HL-60/S4 treated with retinoic acid at 250 ng/mL for 4 days and 3 days (cell line): ENCODE data around the gene BCL11A.

Source experiments
- in situ Hi-C: fragments of 300-500 bp; cut with MboI; formaldehyde crosslinking; loops from 2 replicates; pipeline ENCODE4 v1.7.0; 2022; ENCODE audit warnings: low sequenced_read_pairs

BCL11A gene

DNA sequence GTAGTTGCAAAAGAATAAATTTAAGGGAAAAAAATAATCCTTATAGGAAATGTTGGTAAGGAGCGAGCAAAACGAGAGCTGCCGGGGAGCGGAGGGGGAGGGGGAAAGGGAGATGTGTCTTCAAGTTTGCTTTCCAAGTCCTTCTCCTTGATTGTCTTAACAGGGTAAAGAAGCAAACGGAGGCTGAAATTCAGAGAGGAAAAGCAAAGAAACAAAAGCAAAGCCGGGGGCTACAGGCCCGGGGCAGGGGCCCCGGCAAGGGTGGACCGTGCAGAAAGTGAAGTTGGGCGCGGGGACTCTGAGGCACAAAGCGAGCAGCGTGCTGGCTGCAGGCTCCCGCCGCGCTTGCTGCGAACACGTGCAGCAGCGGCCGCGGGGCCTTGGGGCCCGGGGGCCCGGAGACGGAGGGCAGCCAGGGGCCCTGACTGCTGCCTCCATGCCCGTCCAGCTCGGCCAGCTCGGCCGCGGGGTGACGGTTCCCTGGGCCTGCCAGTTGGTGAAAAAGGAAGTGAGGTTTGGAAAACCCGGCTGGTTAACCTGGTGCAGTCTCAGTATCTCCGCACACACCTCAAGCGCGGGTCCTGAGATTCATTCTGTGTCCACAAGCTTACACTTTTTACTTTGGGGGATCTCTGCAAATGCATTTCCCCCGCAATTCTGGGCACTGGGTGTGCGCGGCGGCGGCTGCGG is 4.1 kb downstream of the BCL11A start:
- in situ Hi-C loops, result no loop called here

DNA sequence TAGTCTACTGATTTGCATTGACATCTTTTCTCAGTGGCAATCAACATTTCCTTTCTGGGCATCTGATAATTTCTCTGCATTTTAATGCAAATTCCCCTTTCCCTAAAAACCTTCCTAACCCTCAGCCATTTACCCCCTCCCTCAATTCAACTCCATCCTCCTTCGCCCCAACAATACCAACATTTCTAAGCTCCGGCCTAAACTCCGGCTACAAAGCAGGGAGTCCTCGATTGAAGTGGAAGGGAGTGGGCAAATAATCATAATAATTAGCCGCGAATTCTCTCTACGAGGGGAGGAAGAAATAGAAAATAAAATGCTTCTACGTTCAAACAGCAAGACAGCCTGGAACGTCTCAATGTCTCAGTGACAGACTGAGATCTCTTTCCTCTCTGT is 4.6 kb downstream of the BCL11A start:
- in situ Hi-C loops, result no loop called here

DNA sequence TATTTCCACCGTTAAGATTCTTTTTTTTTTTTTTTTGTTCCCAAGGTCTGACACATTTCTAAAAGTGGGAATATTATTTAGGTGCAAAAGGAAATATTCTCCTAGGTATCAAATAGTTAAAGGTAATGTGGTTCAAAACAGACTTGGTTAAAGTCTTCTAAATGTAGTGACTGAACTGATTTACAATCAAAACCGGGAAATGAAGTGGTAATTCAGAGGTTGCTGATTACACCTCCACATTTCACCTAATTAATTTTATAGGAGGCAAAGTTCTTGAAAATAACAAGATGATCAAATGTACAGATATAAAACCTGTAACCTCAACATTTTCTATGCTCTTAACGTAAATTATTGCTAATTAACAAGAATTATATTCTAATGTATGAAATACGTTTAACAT is 5.1 kb downstream of the BCL11A start:
- in situ Hi-C loops, result no loop called here

DNA sequence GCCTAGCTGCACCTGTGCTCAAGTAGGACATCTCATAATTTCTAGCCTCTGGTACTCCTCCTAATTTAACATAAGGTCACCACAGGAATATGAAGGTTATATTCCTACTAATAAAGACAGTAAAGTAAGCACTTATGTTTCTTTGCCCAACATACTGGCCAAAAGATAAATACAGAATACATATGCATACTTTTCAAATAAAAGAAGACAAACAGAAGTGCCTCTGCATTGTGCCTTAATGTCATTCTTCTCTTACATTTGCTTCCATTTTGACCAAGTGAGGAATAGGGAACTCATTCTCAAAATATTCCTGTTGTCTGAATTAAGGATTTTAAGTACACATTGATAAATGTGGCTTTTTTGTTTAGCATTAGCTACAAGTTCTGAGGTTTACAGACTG is 5.6 kb downstream of the BCL11A start:
- in situ Hi-C loops, result no loop called here

DNA sequence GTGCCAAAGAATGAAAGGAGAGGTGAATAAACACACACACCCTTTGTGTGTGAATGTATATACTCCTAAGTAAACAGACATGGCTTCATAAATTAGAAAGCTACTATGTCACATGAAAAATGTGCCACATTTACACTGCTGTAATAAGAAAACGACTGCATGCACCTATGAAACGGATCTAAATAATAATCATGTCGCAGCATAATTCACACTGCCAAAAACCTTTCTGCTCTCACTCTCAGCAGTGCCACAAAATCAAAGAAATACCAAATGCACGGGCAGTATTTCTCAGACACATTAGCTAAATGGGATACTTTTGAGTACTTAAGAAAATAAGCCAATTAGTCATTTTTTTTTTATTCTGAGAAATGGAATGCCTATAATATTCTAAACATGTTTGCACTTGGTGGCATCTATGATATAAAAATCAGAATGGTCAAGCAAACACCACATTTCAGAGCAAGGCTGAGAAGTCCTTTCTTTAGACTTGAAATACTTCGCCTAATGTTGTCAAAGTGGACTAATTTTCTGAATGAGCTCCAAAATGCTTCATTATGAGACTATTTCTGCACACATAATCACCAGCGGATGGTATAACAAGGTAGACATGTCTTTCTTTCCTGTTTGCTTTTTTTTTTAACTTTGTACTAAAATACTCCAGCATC is 6.6 kb downstream of the BCL11A start:
- in situ Hi-C loops, result no loop called here

DNA sequence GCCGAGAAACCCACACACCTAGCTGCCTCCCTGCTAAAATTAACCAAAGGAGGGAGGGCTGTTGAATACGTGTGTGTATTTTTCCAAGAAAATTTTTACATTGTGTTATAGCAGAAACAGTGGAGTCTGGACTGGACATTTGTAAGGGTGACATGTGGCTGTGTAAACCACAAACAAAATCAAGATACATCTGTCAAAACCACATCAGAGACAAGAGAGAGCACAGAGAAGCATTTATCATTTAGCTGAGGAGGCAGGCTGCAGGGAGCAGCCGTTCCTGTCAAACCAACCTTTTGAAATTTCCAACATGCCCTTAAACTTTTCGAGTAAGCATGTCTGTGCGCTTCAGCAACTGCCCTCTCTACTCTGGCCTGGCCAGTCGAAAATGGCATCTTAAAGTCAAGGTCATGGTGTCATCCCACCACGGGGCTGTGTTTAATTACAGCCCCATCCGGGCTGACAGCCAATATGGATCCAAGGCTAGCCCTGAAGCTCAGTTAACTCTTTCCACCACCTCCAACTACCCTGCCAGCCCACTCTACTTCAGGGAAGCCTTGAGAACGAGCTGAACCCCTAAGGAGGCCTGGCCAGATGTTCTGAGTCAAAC is 8.4 kb downstream of the BCL11A start:
- in situ Hi-C loops, result no loop called here

DNA sequence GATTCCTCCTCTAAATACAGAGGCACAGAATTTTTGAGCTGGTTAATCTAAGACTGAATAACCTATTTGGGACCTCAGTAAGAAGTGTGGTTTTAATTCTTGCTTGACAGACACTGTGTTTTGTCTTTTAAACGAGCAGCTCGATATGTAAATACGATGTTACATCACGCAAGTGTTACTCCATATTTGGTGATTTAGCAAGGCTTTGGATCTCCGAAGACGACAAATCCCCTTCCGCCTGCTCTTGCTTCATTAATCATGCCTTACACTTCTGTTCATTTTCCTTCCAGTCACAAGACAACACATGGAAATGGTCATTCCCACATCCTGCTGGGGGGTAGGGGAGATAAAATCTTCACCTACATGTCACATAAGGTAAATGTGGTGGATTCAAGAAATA is 9.4 kb downstream of the BCL11A start:
- in situ Hi-C loops, result no loop called here

DNA sequence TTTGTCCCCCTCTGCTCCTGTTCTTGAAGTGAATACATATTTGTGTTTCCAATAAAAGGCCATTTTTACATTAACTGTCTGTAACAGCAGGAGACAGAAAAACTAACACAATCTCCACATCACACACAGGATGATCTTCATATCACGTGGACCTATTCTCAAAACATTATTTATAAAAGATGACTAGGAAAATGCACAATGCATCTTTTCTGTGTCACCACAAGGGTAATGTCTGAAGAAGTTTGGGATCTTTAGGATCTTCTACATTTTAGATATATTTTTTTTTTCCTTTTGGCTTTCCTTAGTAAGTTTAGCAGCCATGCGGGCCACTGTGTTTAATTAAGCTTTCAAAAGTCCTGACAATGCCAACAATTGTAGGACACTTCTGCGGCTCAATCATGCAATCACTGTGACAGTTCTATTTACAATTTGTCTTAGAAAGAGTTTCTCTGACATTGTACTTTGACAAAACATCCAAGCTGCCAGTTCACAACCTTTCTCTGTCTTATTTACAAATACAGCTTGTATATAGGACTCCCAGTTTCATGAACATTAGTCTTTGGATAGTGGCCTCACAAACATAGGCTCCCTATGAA is 12.3 kb downstream of the BCL11A start:
- in situ Hi-C loops, result no loop called here

DNA sequence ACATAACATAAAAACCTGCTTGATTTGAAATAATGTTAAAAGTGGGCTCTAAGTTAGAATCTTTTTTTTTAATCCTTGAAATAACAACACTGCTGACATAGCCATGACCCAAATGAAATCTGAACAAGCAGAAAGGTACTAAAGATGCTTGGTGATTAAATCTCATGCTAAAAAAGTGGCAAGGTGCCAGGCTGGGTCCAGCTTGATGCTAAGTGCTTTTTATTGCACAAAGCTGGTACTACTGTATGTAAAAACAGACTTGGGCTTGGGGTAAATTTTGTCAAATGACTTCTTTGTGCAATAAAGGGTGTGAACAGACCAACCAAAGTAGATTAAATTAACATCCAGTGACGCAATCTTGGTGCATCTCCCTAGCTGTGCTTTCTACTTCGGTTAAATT is 13.4 kb downstream of the BCL11A start:
- in situ Hi-C loops, result no loop called here

DNA sequence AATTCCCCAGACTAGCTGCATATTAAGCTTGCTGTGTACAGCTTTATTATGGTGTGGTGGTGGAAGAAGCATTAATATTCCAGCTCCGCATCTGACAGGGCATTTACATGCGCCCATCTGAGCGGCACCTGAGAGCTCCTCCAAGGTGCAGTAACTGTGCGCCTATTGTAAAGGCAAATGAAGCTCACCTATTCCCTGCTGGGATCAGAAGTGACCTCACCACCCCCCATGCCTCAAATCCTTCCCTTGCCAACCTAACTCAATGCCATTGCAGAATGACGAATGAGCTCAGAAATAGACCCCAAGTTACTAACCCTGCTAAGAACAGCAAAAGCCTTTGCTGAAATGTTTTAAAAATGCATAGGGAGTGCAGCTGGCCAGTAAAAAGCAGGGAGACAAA is 14.3 kb downstream of the BCL11A start:
- in situ Hi-C loops, result no loop called here

DNA sequence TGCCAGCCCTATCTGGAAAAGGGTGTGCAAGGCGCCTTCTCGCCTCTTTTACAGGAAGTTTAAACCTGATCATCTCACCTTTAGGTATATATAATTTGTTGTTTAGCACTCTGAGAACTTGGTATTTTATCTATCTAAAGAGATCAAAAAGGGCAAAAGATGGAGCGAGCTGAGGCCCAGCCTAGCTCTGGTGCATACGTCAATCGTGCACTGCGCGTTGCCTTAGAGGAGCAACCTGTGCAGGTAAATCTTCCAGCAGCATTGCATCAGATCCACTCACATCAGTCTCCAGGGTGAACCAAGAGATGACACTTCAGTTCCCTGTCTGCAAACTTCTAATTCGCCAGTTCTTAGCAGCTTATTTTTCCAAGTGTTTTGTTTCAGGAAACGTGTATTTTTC is 15.4 kb downstream of the BCL11A start:
- in situ Hi-C loops, result no loop called here

DNA sequence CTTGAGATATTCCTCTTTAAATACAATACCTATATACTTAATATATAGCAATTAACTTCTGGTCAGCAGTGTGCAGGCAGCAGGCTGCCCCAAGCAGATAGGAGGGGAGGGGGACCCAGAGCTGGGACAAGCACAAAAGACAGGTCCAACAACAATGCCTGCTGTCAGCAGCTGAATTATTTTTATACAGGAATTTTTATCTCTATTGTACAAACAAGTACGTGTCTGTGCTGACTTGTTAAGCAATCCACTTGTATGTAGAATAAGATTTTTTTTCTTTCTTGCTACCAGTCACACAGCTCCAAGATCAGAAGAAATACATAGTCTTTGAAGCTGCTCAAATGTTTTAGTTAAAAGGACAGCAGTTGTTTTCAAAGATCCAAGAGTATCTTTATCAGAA is 16.7 kb downstream of the BCL11A start:
- in situ Hi-C loops, result no loop called here

DNA sequence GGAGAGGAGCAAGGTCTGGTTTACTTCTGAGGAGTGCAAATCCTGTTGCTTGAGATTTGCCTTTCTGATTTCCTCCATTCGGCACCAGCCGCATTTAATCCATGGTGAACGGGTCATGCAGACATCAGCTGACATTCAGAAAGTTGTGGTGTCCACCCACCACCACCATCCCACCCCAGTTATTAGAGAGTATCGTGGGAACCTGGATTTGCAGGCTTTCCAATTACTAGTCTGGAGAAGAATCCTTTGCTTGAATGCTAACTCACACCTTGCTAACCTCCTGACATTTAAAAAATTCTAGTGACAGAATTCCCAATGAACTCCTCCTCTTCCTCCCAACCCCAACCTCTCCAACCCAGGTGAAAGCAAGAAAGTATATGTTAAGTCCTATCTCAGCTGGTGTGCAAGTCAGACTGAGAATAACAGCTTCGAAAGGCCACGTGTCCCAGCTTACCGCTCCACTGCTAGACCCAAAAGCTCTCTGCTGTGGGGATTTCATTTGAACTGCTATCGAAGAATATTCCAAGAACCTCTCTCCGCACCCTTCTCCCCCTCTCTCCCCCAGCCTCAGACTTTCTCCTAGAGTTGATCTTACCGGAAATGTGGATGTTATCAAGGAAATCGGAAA is 17.7 kb downstream of the BCL11A start:
- in situ Hi-C loops, result no loop called here

DNA sequence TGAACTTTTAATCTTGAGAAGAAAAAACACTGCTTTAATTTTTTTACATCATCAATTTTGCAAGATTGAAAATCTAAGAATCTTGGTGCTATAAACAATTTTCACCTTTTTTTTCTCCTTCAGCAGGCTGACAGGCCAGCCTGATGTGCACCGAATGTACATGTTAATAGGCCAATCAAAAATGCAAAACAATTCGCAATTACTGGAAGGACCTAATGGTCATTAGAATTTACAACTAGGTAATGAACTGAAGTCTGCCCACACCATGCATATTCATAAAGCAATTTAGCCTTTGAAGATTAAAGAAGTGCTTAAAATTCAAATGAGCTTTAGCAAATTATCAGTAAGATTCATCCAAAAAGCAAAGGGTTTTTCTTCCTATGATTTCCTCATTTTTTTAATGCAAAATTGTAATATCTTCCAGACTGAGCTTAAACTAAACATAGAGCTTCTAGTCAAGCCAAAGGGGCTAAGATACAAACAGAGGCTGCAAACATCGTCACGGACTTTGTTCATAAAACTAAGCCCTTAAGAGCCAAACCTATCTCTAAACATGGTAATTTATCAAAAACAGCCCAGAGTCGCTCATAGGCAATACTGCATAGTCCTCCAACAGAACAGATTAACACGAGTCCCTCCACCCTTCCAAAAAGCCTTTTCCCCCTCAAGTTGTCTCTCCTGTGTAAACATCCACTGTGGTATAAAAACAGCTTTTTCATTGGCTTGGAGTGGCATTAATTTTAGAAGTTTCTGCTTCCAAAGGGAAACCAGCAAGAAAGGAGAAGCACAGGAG is 18.4 kb downstream of the BCL11A start:
- in situ Hi-C loops, result no loop called here

DNA sequence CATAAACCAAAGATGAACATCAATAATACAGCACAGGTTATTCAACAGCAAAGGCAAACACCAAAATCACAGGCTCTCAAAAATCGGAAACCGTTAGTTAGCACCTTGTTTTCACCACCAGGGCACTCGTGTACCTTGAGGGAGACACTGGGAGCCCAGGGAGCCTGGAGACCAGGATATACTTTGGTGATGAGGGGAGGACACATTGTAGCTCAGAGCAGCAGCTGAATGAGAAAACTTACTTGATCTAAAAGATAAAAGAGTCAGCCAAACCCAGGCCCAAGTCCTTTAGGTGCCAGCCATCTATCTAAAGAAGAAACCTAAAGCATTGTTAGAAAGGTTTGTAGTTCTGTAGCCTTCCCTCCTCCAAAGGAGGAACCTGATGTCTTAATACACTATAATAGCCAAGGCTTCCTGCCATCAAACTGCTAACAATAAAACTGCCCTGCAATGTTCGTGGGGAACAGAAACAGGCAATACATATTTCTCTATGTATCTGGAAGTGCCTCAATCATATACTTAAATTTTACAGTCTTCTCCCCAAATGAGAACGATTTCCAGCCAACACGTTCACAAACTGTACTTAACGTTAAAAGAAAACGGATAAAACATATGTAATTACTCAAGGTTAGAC is 19.3 kb downstream of the BCL11A start:
- in situ Hi-C loops, result no loop called here

DNA sequence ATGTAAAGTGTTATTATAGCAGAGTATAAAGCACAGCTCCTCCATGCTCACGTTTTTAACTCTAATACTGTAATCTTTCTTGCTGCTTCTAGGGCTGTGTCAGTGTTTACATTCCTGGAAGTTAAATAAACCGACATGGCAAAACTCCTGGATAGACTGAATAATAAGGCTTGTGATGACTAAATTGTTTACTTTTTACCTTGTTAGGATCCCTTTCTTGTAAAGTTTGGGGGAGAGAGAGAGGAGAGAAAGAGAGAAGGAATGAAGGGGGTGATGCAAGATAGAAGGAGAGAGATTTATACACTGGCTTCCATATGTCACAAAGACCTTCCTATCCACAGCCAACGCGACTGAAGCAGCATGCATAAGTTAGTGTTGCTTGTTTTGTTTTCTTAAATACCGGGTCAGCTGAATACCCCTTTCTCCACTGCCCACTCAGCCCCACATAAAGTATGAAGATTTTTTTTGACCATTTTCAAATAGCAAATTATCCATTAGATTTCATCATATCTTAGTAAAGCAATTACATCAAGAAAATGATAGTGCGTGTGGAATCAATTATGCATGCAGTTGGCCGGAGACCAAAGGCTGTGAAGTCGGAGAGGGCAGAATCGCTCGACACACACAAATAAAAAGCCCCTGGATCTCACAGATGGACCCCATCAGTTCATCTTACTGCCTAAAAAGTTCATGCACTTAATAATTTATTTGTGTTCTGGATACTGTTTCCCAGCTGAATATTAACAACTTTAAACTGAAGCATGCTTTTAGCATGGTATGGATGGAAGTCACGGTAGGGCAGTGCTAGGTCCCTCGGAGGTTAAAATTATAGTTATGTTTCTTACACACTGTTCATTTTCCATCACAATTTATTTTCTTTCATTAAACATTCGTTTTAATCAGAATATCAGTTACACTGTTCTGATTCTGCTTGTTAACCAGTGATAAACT is 20.1 kb downstream of the BCL11A start:
- in situ Hi-C loops, result no loop called here

DNA sequence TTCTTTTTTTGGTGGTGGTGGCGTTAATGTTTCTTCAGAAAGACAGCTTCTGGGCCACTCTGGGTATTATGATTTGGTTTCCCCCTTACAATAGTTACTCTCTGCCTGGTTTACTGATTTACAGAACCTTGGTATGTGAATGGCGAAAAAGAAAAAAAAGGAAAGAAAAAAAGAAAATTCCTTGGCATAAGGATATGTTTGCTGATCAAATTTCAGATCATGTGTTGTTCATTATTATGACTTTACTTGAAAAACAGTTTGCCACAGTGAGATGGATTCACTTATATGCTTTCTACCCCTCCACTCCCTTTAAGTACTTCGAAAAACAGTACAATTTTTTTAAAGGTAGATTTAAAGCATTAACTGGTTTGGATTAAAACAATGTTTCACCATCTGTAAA is 21.0 kb downstream of the BCL11A start:
- in situ Hi-C loops, result no loop called here

DNA sequence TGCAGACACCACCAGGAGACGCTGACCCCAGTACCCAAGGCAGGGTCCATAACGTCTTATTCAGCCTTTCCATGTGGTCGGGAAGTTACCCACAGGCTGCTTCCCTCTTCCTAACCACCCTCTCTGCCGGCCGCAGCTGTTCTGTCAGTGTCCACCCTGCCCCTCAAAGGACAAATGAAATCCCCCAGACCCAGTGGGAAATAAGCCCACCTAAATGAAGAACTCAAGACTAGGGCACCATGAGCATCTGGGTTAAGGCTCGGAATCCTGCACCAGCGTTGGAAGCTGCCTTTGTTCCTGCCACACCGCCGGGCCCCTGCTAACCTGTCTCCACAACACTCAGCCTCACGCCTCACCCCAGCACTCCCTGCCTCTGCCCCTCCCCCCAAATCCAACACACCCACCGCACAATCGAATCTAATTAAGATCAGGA is 21.7 kb downstream of the BCL11A start:
- in situ Hi-C loops, result no loop called here

DNA sequence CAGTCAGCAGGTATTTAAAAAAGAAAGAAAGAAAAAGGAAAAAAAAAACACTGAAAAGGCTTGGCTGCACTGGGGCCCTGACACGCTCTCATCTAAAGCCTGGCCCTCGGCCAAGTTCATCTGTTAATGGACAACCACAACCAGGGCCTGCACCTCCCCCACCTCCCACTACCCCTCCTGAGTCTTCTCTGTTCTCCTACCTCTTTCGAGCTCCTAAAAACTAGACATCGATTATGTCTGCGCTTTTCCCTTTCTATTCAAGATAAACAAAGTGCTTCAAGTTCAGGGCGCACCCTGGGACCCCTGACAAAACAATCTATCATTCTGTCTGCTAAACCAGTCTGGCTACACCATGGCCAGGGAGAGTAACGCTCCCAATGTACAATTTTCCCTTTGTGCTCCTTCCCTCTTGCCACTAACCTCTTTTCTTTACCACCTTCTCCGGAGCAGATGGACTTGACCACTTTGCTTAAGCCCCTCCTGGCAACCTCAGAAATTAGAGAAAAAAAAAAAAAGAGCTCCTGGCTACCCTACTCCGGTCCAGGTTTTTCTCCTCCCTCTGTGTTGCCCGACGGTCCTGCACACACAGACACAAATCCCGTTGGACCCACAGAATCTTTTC is 22.7 kb downstream of the BCL11A start:
- in situ Hi-C loops, result no loop called here
